HepG2 (cell line): ENCODE measurements around the gene ZACN. TPM values are rescaled to one million over a fixed set of nuclear protein-coding genes. Genes with fewer than 3 reads are reported as not detected.

Source experiments
- ATAC-seq: fragments of 200-7000 bp; cut with Tn5 transposase; 3 replicates; pipeline ENCODE4 v1.9.1; 2020; ENCODE audit warnings: mild to moderate bottlenecking, moderate library complexity
- BruUV-seq: library from RNA; stranded (reverse); fragments of 400-500 nt; replicated peaks from 2 replicates; lab custom pipeline; 2021; lab: Mats Ljungman, UMichigan
- CTCF ChIA-PET: fragments of 300-600 bp; formaldehyde crosslinking; extraction: SDS; loops from one replicate; lab custom pipeline; 2021; ENCODE audit warnings: low total read pairs, inconsistent platforms, low intra/inter-chr PET ratio; lab: Yijun Ruan, JAX
- POLR2A ChIA-PET: fragments of 350-600 bp; sonication (Branson Sonifier 250); formaldehyde crosslinking; loops from one replicate; lab custom pipeline; 2020; ENCODE audit warnings: antibody characterized with exemption, inconsistent platforms; lab: Yijun Ruan, JAX
- DNase-seq: peaks from one replicate; pipeline ENCODE4 v3.0.0-alpha.2; 2015; ENCODE audit warnings: low spot score
- FAIRE-seq: peaks from 3 replicates; lab custom pipeline; 2011; peaks lifted over from hg19 to GRCh38; lab: Jason Lieb, UNC
- H2AFZ ChIP-seq: one replicate; pipeline ENCODE4 v1.6.1; 2011; ENCODE audit warnings: low read length, inconsistent platforms
- H3K27ac ChIP-seq: fragments of 300-600 bp; 3 replicates; pipeline ENCODE4 v1.8.0; 2011; ENCODE audit warnings: mixed run types, mild to moderate bottlenecking, mixed read lengths, low read length, inconsistent platforms; ENCODE audit not compliant: insufficient read depth; ENCODE audit errors: extremely low read length
- H3K27me3 ChIP-seq, 2 experiments: fragments of 200-600 bp in 1 of 2; 2 replicates in 1 of 2; 3 replicates in 1 of 2; pipeline versions ENCODE4 v1.6.0 to v1.8.0; 2011; ENCODE audit warnings: low read length in 2 of 2, mild to moderate bottlenecking in 2 of 2, moderate library complexity in 2 of 2, inconsistent platforms in 1 of 2; ENCODE audit not compliant: insufficient read depth in 2 of 2, control insufficient read depth in 1 of 2
- H3K36me3 ChIP-seq, 2 experiments: fragments of 200-600 bp in 1 of 2; replicated peaks in 1 of 2; 2 replicates in 1 of 2; 3 replicates in 1 of 2; pipeline versions ENCODE4 v1.5.1 to v1.8.0; 2011; ENCODE audit warnings: low read length in 2 of 2, inconsistent platforms in 1 of 2; ENCODE audit not compliant: insufficient read depth in 2 of 2, control insufficient read depth in 1 of 2
- H3K4me1 ChIP-seq: 2 replicates; pipeline ENCODE4 v1.5.1; 2012; ENCODE audit warnings: low read length, inconsistent platforms; ENCODE audit not compliant: insufficient read depth
- H3K4me2 ChIP-seq: 2 replicates; pipeline ENCODE4 v1.6.0; 2011; ENCODE audit warnings: low read depth, low read length, inconsistent platforms
- H3K4me3 ChIP-seq, 3 experiments: fragments of 200-600 bp in 1 of 3; sonication (generic), shearing (Covaris generic) in 1 of 3; replicated peaks in 1 of 3; 2 replicates each; pipeline ENCODE4 v1.5.1; 2011 to 2016; ENCODE audit warnings: low read length in 3 of 3, inconsistent platforms in 2 of 3, low read depth in 2 of 3, mild to moderate bottlenecking in 2 of 3, control low read depth in 1 of 3, mixed read lengths in 1 of 3; ENCODE audit not compliant: insufficient read depth in 1 of 3
- H3K79me2 ChIP-seq: one replicate; pipeline ENCODE4 v1.6.1; 2011; ENCODE audit warnings: low read length, inconsistent platforms; ENCODE audit not compliant: insufficient read depth
- H3K9ac ChIP-seq: 2 replicates; pipeline ENCODE4 v1.6.0; 2011; ENCODE audit warnings: mild to moderate bottlenecking, low read depth, low read length, inconsistent platforms; ENCODE audit not compliant: insufficient read depth
- H3K9me3 ChIP-seq: 2 replicates; pipeline ENCODE4 v1.5.1; 2012; ENCODE audit warnings: mild to moderate bottlenecking, low read length
- H4K20me1 ChIP-seq: 2 replicates; pipeline ENCODE4 v1.6.0; 2011; ENCODE audit warnings: inconsistent platforms, mild to moderate bottlenecking, low read length, moderate library complexity; ENCODE audit not compliant: insufficient read depth
- ARNT2 ChIP-seq: sonication (generic); formaldehyde crosslinking; IDR thresholded peaks from 2 replicates; pipeline ENCODE4 v1.8.0; 2022; ENCODE audit warnings: mild to moderate bottlenecking, low read depth, missing genetic modification reagents, moderate library complexity
- ARNTL ChIP-seq: sonication (generic); formaldehyde crosslinking; IDR thresholded peaks from 2 replicates; pipeline ENCODE4 v1.4.0; 2020; ENCODE audit warnings: mild to moderate bottlenecking, missing genetic modification reagents
- ZNF775 ChIP-seq: sonication (generic); formaldehyde crosslinking; IDR thresholded peaks from 2 replicates; pipeline ENCODE4 v1.4.0; 2020; ENCODE audit warnings: missing genetic modification reagents, mild to moderate bottlenecking, moderate library complexity, borderline replicate concordance
- WGBS: methylation state at CpG from one replicate; pipeline ENCODE4 v1.1.6; 2017; ENCODE audit warnings: low lambda C conversion rate; 5-methylcytosine and 5-hydroxymethylcytosine counted together
- in situ Hi-C: cut with HindIII; loops from 2 replicates; pipeline ENCODE4 v1.10.0; 2017; ENCODE audit warnings: low pct_unique_long_range_greater_than_20kb; ENCODE audit not compliant: extremely low pct_ligation_motif_present
- intact Hi-C: fragments of 100-400 bp; cut with micrococcal nuclease; formaldehyde crosslinking; loops from one replicate; pipeline ENCODE4 v1.10.0; 2022; ENCODE audit not compliant: unreplicated experiment
- polyA plus RNA-seq, 8 experiments: library from polyadenylated mRNA; depleted of rRNA in 3 of 8; stranded (reverse) in 7 of 8; unstranded in 1 of 8; fragments of >200 nt; fragmentation: Illumina TruSeq in 4 of 8; extraction: Trizol in 4 of 8; gene quantifications; 2 replicates each; pipeline versions ENCODE4 v1.2.1 to v1.2.3, GENCODE V29; 2011 to 2016; ENCODE audit warnings: low read depth in 4 of 8, missing spikeins in 1 of 8, mixed read lengths in 1 of 8; ENCODE audit not compliant: insufficient read depth in 1 of 8
- total RNA-seq, 5 experiments: library from RNA; depleted of rRNA; stranded (reverse); fragments of >200 nt; fragmentation: Illumina TruSeq; extraction: Trizol; gene quantifications; 2 replicates each; pipeline ENCODE4 v1.2.3, GENCODE V29; 2016; ENCODE audit warnings: low read depth in 1 of 5
- TF ChIP-seq, protein P1 (sequence below): sonication (generic); formaldehyde crosslinking; IDR thresholded peaks from 2 replicates; pipeline ENCODE4 v1.4.0; 2020; ENCODE audit warnings: mild to moderate bottlenecking, missing genetic modification reagents

The ZACN gene
- total and polyA plus RNA-seq, 2 of the 13 experiments (the other 11 are each of a cell fraction or from before 2014, with no cell fraction given), result 0.11 to 0.15 TPM

DNA sequence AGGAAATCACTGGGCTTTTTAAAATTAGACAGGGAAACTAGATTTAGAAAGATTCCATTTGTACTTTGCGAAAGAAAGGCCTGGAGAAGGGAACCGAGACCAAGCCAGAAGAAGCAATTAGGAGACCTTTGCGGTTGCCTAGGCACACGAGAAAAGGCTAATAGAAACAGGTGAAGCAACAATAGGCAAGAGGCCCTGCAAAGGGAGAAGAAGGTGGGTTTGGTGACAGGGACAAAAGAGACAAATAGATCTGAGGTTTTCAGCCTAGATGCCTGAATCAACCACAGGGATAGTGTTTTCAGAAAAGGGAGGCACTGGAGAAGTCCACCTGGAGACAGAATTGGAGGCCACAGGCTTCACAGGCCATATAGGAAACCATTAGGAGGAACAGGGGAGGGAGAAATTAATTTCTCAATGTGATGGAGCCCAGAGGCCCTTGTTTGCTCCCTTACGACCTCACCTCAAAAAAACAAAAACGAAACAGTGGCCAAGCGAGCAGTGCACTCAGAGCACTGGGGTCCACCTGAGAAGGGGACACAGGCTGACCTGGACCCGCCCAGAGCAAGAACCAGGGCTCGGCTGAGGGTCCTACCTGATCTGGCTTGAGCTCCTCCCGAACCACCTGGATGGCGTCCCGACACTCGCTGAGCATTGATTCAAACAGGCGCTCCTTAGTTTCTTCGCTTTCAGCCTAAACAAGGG is 29.0 kb upstream of the ZACN start:
- 98% methylated on average over 15 of the region's 15 CpGs for WGBS
- H3K9ac ChIP-seq, result no peak overlapping the region
- no peaks in the 10 kb centered on the region for H3K9me3 ChIP-seq
- BruUV-seq, result no TSS peak
- no peak overlapping the region for H3K27ac ChIP-seq
- no peaks in the 10 kb centered on the region for H3K27me3 ChIP-seq
- H4K20me1 ChIP-seq, result no peaks in the 10 kb centered on the region; the same call in 1 of the 2 replicates
- H3K79me2 ChIP-seq, result no peaks in the 10 kb centered on the region
- DNase-seq, result no peak
- CTCF ChIA-PET, result no interaction called here
- no peak overlapping the region for H3K4me3 ChIP-seq
- H3K4me2 ChIP-seq, result no peak overlapping the region
- intact Hi-C loops, result no loop called here
- H2AFZ ChIP-seq, result no peak overlapping the region
- ATAC-seq, result no peak
- no peak for TF ChIP-seq ARNTL
- no peak for TF ChIP-seq ARNT2 (CRISPR knock-in tag)
- TF ChIP-seq, protein P1, sequence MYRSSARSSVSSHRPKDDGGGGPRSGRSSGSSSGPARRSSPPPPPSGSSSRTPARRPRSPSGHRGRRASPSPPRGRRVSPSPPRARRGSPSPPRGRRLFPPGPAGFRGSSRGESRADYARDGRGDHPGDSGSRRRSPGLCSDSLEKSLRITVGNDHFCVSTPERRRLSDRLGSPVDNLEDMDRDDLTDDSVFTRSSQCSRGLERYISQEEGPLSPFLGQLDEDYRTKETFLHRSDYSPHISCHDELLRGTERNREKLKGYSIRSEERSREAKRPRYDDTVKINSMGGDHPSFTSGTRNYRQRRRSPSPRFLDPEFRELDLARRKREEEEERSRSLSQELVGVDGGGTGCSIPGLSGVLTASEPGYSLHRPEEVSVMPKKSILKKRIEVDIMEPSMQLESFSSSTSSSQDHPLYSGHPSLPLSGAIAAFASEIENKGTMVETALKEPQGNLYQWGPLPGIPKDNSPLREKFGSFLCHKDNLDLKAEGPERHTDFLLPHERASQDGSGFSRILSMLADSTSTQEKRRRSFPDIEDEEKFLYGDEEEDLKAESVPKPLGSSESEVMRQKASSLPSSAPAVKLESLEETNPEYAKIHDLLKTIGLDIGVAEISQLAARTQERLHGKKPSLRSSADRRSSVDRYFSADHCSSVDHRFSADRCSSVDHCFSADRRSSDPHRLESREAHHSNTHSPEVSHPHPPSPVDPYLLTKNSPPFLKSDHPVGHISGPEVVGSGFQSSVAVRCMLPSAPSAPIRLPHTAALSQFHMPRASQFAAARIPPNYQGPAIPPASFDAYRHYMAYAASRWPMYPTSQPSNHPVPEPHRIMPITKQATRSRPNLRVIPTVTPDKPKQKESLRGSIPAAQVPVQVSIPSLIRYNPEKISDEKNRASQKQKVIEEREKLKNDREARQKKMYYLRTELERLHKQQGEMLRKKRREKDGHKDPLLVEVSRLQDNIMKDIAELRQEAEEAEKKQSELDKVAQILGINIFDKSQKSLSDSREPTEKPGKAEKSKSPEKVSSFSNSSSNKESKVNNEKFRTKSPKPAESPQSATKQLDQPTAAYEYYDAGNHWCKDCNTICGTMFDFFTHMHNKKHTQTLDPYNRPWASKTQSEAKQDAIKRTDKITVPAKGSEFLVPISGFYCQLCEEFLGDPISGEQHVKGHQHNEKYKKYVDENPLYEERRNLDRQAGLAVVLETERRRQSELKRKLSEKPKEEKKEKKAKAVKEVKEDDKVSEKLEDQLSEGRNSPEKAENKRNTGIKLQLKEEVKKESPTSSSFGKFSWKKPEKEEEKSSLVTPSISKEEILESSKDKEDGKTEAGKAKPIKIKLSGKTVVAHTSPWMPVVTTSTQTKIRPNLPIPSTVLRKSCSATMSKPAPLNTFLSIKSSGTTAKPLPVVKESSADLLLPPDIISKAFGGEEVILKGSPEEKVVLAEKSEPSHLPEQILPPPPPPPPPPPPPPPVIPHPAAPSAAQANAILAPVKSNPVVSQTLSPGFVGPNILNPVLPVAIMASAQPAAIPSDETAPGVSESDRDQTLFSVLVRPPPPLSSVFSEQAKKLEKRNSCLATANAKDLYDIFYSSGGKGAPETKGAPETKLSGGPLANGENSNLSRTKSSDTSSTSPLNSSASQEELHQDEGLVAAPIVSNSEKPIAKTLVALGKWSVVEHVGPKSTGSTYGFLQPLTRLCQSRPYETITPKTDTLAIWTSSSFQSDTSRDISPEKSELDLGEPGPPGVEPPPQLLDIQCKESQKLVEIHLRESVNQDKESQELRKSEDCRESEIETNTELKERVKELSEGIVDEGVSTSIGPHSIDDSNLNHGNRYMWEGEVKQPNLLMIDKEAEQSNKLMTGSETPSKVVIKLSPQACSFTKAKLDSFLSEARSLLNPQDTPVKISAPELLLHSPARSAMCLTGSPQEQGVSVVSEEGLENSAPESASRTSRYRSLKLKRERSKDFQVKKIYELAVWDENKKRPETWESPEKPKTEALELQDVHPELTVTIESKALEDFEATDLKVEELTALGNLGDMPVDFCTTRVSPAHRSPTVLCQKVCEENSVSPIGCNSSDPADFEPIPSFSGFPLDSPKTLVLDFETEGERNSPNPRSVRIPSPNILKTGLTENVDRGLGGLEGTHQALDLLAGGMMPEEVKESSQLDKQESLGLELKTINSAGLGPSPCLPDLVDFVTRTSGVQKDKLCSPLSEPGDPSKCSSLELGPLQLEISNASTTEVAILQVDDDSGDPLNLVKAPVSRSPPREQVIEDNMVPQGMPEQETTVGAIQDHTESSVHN (CRISPR knock-in tag), result no peak
- TF ChIP-seq ZNF775 (CRISPR knock-in tag), result no peak
- FAIRE-seq, result no peak
- peaks cover 53 to 87% of the 10 kb centered on the region in 2 experiments for H3K36me3 ChIP-seq
- POLR2A ChIA-PET, result no interaction called here
- in situ Hi-C loops, result no loop called here
- no peaks in the 10 kb centered on the region for H3K4me1 ChIP-seq
